Neuronal stem cell (in vitro differentiated cells): ENCODE measurements around the gene TMED9.
"Not testable (repeated sequence)": the region's sequence is repeated elsewhere in the genome, so short reads cannot be mapped to it uniquely, and the experiment has no call there.

Experiments used
- DNase-seq: peaks from one replicate; pipeline ENCODE4 v3.0.0-alpha.2; 2013; ENCODE audit warnings: low spot score
- H2AFZ ChIP-seq: one replicate; pipeline ENCODE4 v1.6.1; 2013; ENCODE audit warnings: mild to moderate bottlenecking, low read length, inconsistent platforms
- H2AK5ac ChIP-seq: 2 replicates; pipeline ENCODE4 v1.6.1; 2013; ENCODE audit warnings: low read depth, mild to moderate bottlenecking, inconsistent platforms, low read length, moderate library complexity, mixed read lengths
- H2BK120ac ChIP-seq: 2 replicates; pipeline ENCODE4 v1.6.1; 2013; ENCODE audit warnings: low read depth, mild to moderate bottlenecking, inconsistent platforms, low read length, moderate library complexity, mixed read lengths
- H2BK12ac ChIP-seq: one replicate; pipeline ENCODE4 v1.6.1; 2013; ENCODE audit warnings: low read length, inconsistent platforms
- H2BK15ac ChIP-seq: 2 replicates; pipeline ENCODE4 v1.6.1; 2013; ENCODE audit warnings: mild to moderate bottlenecking, low read length, inconsistent platforms, mixed read lengths
- H2BK5ac ChIP-seq: one replicate; pipeline ENCODE4 v1.6.1; 2013; ENCODE audit warnings: inconsistent platforms, mild to moderate bottlenecking, low read length, moderate library complexity
- H3K14ac ChIP-seq: one replicate; pipeline ENCODE4 v1.6.1; 2013; ENCODE audit warnings: low read length, inconsistent platforms
- H3K18ac ChIP-seq: 2 replicates; pipeline ENCODE4 v1.6.1; 2013; ENCODE audit warnings: low read length, inconsistent platforms
- H3K23ac ChIP-seq: 2 replicates; pipeline ENCODE4 v1.6.1; 2013; ENCODE audit warnings: low read depth, mild to moderate bottlenecking, mixed read lengths, low read length, inconsistent platforms; ENCODE audit not compliant: poor library complexity
- H3K27ac ChIP-seq: replicated peaks from 3 replicates; pipeline ENCODE4 v1.5.1; 2013; ENCODE audit warnings: low read length, inconsistent platforms
- H3K27me3 ChIP-seq, 3 experiments: 2 replicates each; pipeline ENCODE4 v1.6.1; 2013; ENCODE audit warnings: low read length in 3 of 3, mild to moderate bottlenecking in 2 of 3, inconsistent platforms in 1 of 3, low read depth in 1 of 3, mixed read lengths in 1 of 3, moderate library complexity in 1 of 3; ENCODE audit not compliant: control insufficient read depth in 3 of 3, insufficient read depth in 3 of 3
- H3K36me3 ChIP-seq, 2 donors: replicated peaks in 1 of 2; 2 replicates each; pipeline ENCODE4 v1.6.1; 2013; ENCODE audit warnings: low read length in 2 of 2; ENCODE audit not compliant: control insufficient read depth in 2 of 2, insufficient read depth in 2 of 2
- H3K4ac ChIP-seq: 2 replicates; pipeline ENCODE4 v1.6.1; 2013; ENCODE audit warnings: inconsistent platforms, mild to moderate bottlenecking, low read length, moderate library complexity
- H3K4me1 ChIP-seq, 2 donors: 1 replicate in 1 of 2; 2 replicates in 1 of 2; pipeline ENCODE4 v1.6.1; 2013; ENCODE audit warnings: low read length in 2 of 2, low read depth in 1 of 2; ENCODE audit not compliant: control insufficient read depth in 2 of 2, insufficient read depth in 1 of 2
- H3K4me2 ChIP-seq: one replicate; pipeline ENCODE4 v1.6.1; 2013; ENCODE audit warnings: mild to moderate bottlenecking, low read length, inconsistent platforms; ENCODE audit not compliant: insufficient read depth, poor library complexity, severe bottlenecking
- H3K4me3 ChIP-seq, 2 donors: 2 replicates each; pipeline ENCODE4 v1.5.1; 2013; ENCODE audit warnings: low read length in 2 of 2, mild to moderate bottlenecking in 2 of 2, inconsistent platforms in 1 of 2, moderate library complexity in 1 of 2
- H3K79me1 ChIP-seq: one replicate; pipeline ENCODE4 v1.6.1; 2013; ENCODE audit warnings: low read depth, mild to moderate bottlenecking, inconsistent platforms, low read length, moderate library complexity
- H3K9ac ChIP-seq: one replicate; pipeline ENCODE4 v1.6.1; 2013; ENCODE audit warnings: mild to moderate bottlenecking, low read depth, low read length, inconsistent platforms; ENCODE audit not compliant: poor library complexity
- H3K9me3 ChIP-seq, 2 donors: replicated peaks in 1 of 2; 2 replicates each; pipeline versions ENCODE3 to v1.6.1; 2013; ENCODE audit warnings: low read length in 2 of 2, mild to moderate bottlenecking in 2 of 2, inconsistent platforms in 1 of 2, low read depth in 1 of 2, mixed read lengths in 1 of 2, moderate library complexity in 1 of 2; ENCODE audit not compliant: control insufficient read depth in 2 of 2, insufficient read depth in 1 of 2
- H4K8ac ChIP-seq: one replicate; pipeline ENCODE4 v1.6.1; 2013; ENCODE audit warnings: low read depth, mild to moderate bottlenecking, inconsistent platforms, low read length, moderate library complexity
- H4K91ac ChIP-seq: one replicate; pipeline ENCODE4 v1.6.1; 2013; ENCODE audit warnings: low read length, low read depth, mild to moderate bottlenecking, inconsistent platforms; ENCODE audit not compliant: poor library complexity
- WGBS, 2 donors: extraction: QIAGEN DNeasy Blood & Tissue Kit; methylation state at CpG; one replicate each; pipeline ENCODE4 v1.1.7; 2013; ENCODE audit warnings: missing lambda C conversion rate in 2 of 2, mixed read lengths in 1 of 2; ENCODE audit not compliant: insufficient read length in 2 of 2, insufficient replicate concordance in 1 of 2; ENCODE audit errors: extremely low coverage in 2 of 2; 5-methylcytosine and 5-hydroxymethylcytosine counted together

The TMED9 gene

DNA sequence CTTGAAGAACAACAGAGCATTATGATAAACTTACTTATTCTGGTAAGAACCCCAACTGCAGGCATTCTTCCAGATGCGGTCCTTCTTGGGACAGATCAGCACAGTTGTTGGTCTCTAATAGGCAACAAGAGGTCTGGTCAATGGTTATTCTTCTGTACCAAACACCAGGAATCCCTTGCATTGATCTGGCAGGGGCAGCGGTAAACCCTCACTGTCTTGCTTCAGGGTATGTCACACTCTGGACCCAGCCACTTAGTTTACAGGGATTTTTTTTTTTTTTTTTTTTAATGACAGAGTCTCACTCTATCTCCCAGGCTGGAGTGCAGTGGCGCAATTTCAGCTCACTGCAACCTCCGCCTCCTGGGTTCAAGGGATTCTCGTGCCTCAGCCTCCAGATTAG, 36.3 kb upstream of the TMED9 start:
- Histone ChIP-seq H3K27me3 (no peaks in the 10 kb centered on the region), H3K23ac (no peak overlapping the region), H3K9me3 (no peaks in the 10 kb centered on the region), H3K4ac (no peak overlapping the region), H3K18ac (no peak overlapping the region), H3K79me1 (peaks cover 3% of the 10 kb centered on the region), H3K9ac (no peak overlapping the region), H3K4me1 (peaks cover 4 to 5% of the 10 kb centered on the region in 2 donors), H2BK15ac (no peak overlapping the region), H3K14ac (no peak overlapping the region), H2AK5ac (no peak overlapping the region), H2BK120ac (no peak overlapping the region), H3K36me3 (peaks cover 4 to 25% of the 10 kb centered on the region in 2 donors), H3K4me2 (no peak overlapping the region), H2BK5ac (no peak overlapping the region), H2BK12ac (no peak overlapping the region), H4K8ac (no peak overlapping the region), H2AFZ (peak overlapping the region; percentile 45), H4K91ac (no peak overlapping the region), H3K27ac (no peak overlapping the region), H3K4me3 (no peak overlapping the region)
- WGBS, 2 donors = no CpG with 5 or more reads among the region's 5 CpGs
- no peak for DNase-seq

- H2AFZ ChIP-seq = no peak overlapping the region
- H3K4ac ChIP-seq = no peak overlapping the region
- H2BK120ac ChIP-seq = no peak overlapping the region
- no peak overlapping the region for H3K14ac ChIP-seq
- peaks cover 4 to 5% of the 10 kb centered on the region in 2 donors for H3K4me1 ChIP-seq
- H3K36me3 ChIP-seq = peaks cover under 1 to 10% of the 10 kb centered on the region in 2 donors
- H3K27ac ChIP-seq = no peak overlapping the region
- no peak overlapping the region for H2AK5ac ChIP-seq
- no peak overlapping the region for H2BK5ac ChIP-seq
- no peak overlapping the region for H3K9ac ChIP-seq
- no peak overlapping the region for H3K23ac ChIP-seq
- no peak overlapping the region for H2BK15ac ChIP-seq
- H3K9me3 ChIP-seq = peaks cover 0 to 2% of the 10 kb centered on the region in 2 donors
- no peaks in the 10 kb centered on the region for H3K27me3 ChIP-seq
- no peak overlapping the region for H3K4me2 ChIP-seq
- no peak overlapping the region for H4K8ac ChIP-seq
- DNase-seq = no peak
- no peak overlapping the region for H3K4me3 ChIP-seq
- no peak overlapping the region for H3K18ac ChIP-seq
- WGBS, 2 donors = no CpG with 5 or more reads among the region's 4 CpGs
- no peak overlapping the region for H4K91ac ChIP-seq
- no peak overlapping the region for H2BK12ac ChIP-seq
- peaks cover 3% of the 10 kb centered on the region for H3K79me1 ChIP-seq
Observed at GRCh38 chr5:177557041-177557647, 34.9 kb upstream of the TMED9 start.

DNA sequence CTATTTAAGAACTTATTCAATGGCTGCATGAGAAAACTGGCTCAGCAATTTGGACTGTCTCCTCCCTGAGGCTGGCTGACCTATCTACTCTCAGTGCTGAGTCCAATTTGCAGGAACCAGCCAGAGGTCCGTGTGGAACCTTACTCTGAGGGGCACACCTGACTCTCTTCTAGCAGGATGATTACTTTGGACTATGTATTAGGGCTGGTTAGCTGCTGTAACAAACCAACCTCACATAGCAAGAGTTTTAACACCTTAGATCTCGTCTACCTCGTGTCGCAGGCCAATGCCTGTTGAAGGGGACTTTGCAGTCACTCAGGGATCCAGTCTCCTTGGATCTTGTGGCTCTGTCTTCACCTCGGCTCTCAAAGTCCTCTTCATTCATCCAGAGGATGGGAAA, 34.2 kb upstream of the TMED9 start:
- no peak overlapping the region for H2BK15ac ChIP-seq
- no peak overlapping the region for H2BK12ac ChIP-seq
- peaks cover 2 to 9% of the 10 kb centered on the region in 2 donors for H3K9me3 ChIP-seq
- no peak overlapping the region for H3K27ac ChIP-seq
- H3K14ac ChIP-seq = no peak overlapping the region
- DNase-seq = no peak
- H3K4me2 ChIP-seq = no peak overlapping the region
- H3K79me1 ChIP-seq = peaks cover 3% of the 10 kb centered on the region
- no peak overlapping the region for H3K4ac ChIP-seq
- H3K18ac ChIP-seq = no peak overlapping the region
- no peak overlapping the region for H2BK120ac ChIP-seq
- peaks cover 0 to 3% of the 10 kb centered on the region in 2 donors for H3K36me3 ChIP-seq
- no peaks in the 10 kb centered on the region for H3K27me3 ChIP-seq
- H2AK5ac ChIP-seq = no peak overlapping the region
- peak overlapping the region; percentile 17 for H3K23ac ChIP-seq
- no peak overlapping the region for H4K8ac ChIP-seq
- WGBS, 2 donors = no CpG with 5 or more reads among the region's 5 CpGs
- H3K4me1 ChIP-seq = peaks cover 3 to 5% of the 10 kb centered on the region in 2 donors
- H3K4me3 ChIP-seq = no peak overlapping the region
- H3K9ac ChIP-seq = no peak overlapping the region
- no peak overlapping the region for H2BK5ac ChIP-seq
- no peak overlapping the region for H4K91ac ChIP-seq
- no peak overlapping the region for H2AFZ ChIP-seq

DNA sequence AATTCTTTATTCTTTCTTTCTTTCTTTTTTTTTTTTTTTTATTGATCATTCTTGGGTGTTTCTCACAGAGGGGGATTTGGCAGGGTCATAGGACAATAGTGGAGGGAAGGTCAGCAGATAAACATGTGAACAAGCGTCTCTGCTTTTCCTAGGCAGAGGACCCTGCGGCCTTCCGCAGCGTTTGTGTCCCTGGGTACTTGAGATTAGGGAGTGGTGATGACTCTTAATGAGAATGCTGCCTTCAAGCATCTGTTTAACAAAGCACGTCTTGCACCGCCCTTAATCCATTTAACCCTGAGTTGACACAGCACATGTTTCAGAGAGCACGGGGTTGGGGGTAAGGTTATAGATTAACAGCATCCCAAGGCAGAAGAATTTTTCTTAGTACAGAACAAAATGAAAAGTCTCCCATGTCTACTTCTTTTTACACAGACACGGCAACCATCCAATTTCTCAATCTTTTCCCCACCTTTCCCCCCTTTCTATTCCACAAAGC, 32.5 kb upstream of the TMED9 start:
- H3K27ac ChIP-seq, H2AFZ ChIP-seq, H2AK5ac ChIP-seq, H2BK15ac ChIP-seq, H3K18ac ChIP-seq, H4K91ac ChIP-seq, H3K14ac ChIP-seq, H3K27me3 ChIP-seq, H2BK12ac ChIP-seq, H3K4me2 ChIP-seq, H3K9ac ChIP-seq, H3K9me3 ChIP-seq, H3K79me1 ChIP-seq, H4K8ac ChIP-seq, H2BK120ac ChIP-seq, H3K4me3 ChIP-seq, H3K23ac ChIP-seq, DNase-seq, H3K36me3 ChIP-seq, H3K4ac ChIP-seq, H3K4me1 ChIP-seq, H2BK5ac ChIP-seq: not testable (repeated sequence)
- WGBS, 2 donors = no CpG with 5 or more reads among the region's 8 CpGs
